Activated CD4-positive, alpha-beta T cell treated with anti-CD3 and anti-CD28 coated beads for 4 hours (primary cell): ENCODE data around the gene STK24.

Experiments used
- DNase-seq, 2 donors: peaks; one replicate each; pipeline ENCODE4 v3.0.0-alpha.2; 2020

The STK24 gene

DNA sequence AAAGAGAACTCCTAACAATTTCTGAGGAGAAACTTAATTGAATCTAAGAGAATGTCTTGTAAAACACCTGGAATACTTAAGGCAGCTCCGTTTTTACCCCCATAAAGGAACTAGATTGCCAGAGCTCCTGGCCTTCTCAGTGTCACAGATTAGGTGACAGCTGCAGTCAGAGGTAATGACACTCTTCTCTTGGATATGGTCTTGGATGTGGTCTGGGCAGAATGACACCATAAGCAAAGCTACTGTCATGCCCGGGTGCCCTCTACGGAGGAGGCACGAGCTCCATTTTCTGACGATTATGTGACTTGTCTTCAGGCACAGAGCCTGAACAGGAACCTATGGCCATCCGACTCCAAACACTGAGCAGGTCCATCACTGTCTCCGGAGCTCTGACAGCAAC lies 46.7 kb downstream of the STK24 start:
- no peak for DNase-seq

GRCh38 chr13:98529171-98529570 lies 47.7 kb downstream of the STK24 start:
- DNase-seq = no peak

DNA sequence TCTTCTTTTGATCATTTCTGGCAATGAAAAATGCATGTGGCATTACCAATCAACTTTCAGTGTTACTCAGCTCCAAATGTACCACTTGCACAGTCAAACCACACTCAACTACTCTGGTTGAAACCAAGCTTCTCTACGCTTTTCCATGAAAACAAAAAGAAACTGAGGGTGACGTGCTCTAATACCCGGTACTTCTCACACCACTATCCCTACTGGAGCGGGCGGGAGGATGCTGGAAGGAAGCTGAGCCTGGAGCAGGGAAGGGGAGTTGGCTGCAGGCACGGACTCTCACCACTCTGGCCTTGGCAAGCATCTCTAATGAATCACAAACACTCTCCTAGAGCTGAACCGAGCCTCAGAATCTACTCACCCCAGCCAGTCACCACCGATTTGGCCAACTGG lies 48.2 kb downstream of the STK24 start:
- DNase-seq = no peak

- DNase-seq = no peak
Measured at GRCh38 chr13:98527526-98527925, 49.4 kb downstream of the STK24 start.

DNA sequence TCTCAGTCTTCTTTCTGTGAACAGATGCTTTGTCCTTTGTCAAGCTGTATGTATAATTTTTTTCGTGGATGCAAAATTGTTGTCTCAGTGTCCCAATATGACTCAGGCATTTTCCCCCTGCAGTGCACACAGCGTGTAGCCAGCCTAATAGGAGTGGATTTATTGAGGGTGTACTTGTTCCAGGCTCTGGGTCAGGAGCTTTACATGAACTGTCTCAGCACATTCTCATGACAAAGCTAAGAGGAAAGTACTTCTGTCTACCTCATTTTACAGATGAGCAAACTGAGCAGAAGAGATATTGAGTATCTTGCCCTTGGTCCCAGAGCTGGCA lies 50.8 kb downstream of the STK24 start:
- no peak for DNase-seq

DNA sequence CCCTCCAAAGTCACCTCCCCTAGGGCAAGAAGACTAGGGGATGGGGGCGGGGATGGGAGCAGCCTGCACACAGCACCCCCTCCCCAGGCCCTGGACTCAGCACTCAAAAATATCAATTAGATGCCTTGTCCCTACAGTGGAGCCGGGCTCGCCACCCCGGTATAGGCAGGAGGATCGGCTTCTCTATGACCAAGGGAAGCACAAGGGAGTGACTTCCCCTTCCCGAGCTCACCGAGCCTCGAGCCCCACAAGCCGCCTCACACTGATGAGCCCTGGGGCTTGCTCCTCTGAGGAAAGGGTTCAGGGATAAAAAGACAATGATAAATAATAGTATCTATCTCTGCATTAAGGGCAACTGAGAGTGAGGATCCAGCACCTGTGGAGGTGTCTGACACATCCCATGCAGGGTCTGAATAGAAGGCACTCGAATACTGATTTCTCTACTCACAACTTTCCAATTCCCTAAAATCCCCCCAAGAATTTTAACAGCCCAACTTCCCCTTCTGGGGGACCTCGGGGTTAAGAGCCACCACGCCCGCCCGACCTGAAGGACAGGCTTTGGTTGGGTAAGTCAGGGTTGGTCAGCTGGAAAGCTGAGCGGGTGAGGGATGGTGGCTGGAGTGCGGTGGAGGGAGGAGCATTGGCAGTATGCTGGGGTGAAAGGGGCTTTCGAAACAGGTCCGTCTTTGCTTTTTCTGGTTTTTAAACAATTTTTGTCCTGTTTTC lies 51.3 kb downstream of the STK24 start:
- no peak for DNase-seq

DNA sequence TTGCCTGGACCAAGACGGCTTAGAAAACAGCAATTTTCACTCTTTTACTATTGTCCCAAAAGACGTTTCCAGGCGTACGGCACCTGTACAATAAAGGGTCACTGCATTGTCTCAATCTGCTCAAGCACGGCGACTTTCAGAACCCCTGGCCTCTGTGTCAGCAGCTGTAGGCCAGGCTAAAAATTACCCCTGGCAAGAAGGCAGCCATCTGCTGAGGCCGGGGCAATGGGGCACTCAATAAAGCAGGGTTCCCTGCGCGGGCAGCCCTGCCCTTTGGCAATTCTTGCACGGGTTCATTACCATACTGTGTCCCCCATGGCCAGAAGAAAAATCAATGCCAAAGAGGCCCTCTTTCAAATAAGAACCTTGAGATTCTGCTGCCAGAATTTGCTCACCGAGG lies 52.1 kb downstream of the STK24 start:
- no peak for DNase-seq

DNA sequence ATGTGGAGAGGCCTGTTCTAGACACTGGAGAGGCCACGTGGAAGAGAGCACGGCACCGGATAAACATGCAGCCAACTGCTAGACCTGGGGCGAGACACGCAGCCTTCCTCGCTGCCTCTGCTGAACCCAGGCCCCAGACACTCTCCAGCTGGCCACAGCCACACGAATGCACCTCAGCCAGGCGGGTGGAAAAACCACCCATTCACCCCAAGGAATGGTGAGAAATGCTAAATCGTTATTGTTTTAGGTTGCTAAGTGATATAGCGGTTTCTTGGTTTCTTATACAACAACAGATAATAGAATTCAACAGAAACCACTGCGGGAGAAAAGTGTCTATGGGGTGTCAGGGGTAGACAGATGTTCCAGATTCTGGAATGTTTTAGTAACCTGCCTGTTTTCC lies 52.5 kb downstream of the STK24 start:
- DNase-seq = no peak

- DNase-seq = no peak
Measured at GRCh38 chr13:98523455-98524102, 53.3 kb downstream of the STK24 start.

GRCh38 chr13:98522371-98522770 lies 54.5 kb downstream of the STK24 start:
- DNase-seq = no peak

DNA sequence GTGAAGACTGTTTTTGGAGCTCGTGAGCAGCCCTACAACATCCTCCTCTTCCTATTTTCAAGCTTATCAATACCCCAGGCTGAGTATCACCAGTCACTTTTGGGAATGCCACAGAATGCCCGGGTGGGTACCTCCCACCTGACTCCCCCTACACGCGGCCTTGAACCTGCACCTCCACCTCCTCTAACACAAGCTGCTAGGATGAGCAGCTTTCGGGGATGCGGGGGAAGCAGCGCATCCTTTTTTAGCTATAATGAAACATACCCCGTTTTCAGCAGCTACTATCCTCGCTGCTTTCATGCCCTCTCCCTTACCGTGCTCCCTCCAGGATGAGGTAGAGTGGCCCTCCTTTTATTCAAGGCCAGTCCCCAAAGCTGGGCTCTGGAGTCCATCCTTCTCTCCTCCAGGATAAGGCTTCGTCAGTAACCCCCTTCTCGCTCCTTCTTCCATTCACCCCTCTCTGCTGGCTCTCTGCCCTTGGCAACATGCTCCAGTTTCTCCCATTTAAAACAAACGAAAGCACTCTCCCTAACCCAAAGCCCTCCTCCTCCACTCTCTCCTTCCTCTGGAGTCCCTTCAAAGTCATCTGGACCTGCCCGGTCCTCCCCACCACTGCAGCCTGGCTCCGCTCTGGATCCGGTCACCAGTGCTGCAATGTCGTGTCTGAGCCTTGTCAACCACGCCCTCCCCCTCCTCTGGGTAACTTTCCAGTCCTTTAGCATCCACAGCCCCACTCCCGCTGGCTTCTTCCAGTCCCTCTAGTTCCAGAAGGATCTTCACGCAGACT lies 55.3 kb downstream of the STK24 start:
- no peak for DNase-seq

GRCh38 chr13:98520674-98521449 lies 56.0 kb downstream of the STK24 start:
- no peak for DNase-seq

DNA sequence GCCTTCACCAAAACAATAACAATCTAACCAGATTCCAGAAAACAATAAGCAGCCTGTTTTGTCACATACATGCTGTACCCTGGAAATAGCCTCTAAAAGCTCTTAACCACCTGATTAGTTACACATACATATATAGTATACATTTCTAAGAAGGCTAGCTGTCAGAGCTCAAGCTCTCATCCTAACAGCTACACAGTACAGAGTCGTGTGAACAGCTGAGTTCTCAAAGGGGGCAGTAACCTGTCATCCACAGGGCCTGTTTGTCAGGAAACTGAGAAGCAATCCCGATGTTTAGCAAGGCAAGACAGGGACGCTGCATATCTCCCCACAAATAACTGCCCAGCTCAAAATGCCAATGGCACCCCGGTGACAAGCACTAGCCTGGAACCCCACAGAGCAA lies 56.9 kb downstream of the STK24 start:
- no peak for DNase-seq

- peak; percentile 30 to 50 for DNase-seq
Measured at GRCh38 chr13:98517576-98518310, 59.2 kb downstream of the STK24 start.

- no peak for DNase-seq
Measured at GRCh38 chr13:98515818-98516465, 61.0 kb downstream of the STK24 start.

DNA sequence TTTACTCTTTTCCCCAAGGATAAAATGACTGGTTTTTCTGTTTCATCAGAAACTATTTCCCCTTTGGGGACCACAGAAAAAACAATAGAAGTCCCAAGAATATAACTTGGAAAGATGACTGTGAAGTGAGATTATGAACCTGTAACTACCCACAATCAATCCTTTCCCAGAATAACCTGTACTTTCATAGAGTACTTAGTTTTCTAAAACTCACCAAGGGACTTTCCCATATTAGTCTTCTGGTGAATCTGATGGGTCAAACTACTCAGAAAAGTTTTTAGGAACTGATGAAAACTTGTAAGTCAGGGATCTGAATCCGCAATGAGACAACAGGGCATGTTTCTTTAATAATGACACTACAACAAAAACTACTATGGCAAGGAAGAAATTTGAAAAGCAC lies 62.6 kb downstream of the STK24 start:
- DNase-seq = no peak

DNA sequence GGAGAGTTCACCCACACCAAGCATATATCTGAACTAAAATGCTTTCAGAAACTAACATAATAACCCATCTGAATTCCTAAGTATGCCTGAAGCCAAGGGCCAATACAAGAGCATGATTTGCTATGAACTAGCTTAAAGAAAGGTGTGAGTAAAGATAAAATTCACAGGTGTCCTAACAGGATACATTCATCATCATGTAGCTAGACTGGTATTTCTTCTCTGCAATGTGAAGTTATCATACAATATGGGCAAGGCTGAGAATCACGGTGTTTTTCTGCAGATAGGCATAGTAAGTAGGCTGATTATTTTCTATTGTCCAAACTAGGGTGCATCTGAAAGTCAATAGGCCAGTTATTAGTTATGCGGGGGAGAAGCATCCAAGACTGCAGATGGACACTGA lies 63.1 kb downstream of the STK24 start:
- no peak for DNase-seq

- no peak for DNase-seq
Measured at GRCh38 chr13:98512774-98513665, 63.9 kb downstream of the STK24 start.

GRCh38 chr13:98511435-98511834 lies 65.5 kb downstream of the STK24 start:
- DNase-seq = no peak

DNA sequence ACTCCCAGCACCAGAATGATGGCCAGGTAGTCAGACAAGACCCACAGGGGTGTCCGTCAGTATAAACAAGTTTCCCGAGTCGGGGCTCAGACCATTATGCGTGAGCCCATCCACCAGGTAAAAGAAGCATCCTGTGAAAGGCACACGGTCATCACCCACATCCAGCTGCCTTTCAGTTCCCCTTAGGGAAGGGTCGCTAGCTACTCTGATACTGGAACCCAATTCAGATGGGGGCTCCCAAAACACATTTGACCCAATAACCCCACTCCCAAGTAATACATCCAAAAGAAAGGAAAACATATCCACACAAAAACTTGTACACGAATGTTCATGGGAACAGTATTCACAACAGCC lies 66.8 kb downstream of the STK24 start:
- no peak for DNase-seq
